Pancreas (tissue), 10 donors: ENCODE data around the gene PAFAH1B1. TPM values are rescaled to one million over a fixed set of nuclear protein-coding genes. Genes with fewer than 3 reads are reported as not detected.

Source experiments
- ATAC-seq, 4 donors: fragments of 200-7000 bp; cut with Tn5 transposase; one replicate each; pipeline versions ENCODE4 v1.8.0 to v1.9.1; 2020; ENCODE audit warnings: mild to moderate bottlenecking in 4 of 4, moderate library complexity in 4 of 4
- DNase-seq, 6 donors: peaks; one replicate each; pipeline ENCODE4 v3.0.0-alpha.2; 2020
- FAIRE-seq: peaks from 2 replicates; lab custom pipeline; 2012; peaks lifted over from hg19 to GRCh38; lab: Jason Lieb, UNC
- H3K27ac ChIP-seq, 4 donors: fragments of 200-600 bp; sonication (generic); 1 replicate in 3 of 4; 2 replicates in 1 of 4; pipeline versions ENCODE4 v1.5.0 to v1.8.0; 2020
- H3K27me3 ChIP-seq, 4 donors: fragments of 200-600 bp; one replicate each; pipeline ENCODE4 v1.8.0; 2021
- H3K36me3 ChIP-seq, 3 donors: fragments of 200-600 bp; sonication (generic) in 1 of 3; one replicate each; pipeline versions ENCODE4 v1.5.0 to v1.8.0; 2020 to 2021
- H3K4me1 ChIP-seq, 3 donors: fragments of 200-600 bp; one replicate each; pipeline ENCODE4 v1.8.0; 2021
- H3K4me3 ChIP-seq, 4 donors: fragments of 200-600 bp; sonication (generic) in 2 of 4; one replicate each; pipeline versions ENCODE4 v1.5.0 to v1.8.0; 2020 to 2021
- H3K9me3 ChIP-seq, 4 donors: fragments of 200-600 bp; one replicate each; pipeline ENCODE4 v1.8.0; 2021
- CTCF ChIP-seq, 4 donors: fragments of 200-600 bp; sonication (generic) in 3 of 4; IDR thresholded peaks; one replicate each; pipeline versions ENCODE4 v1.5.0 to v1.8.0; 2021; ENCODE audit warnings: antibody characterized with exemption in 4 of 4
- WGBS, 2 donors: extraction: QIAGEN DNeasy Blood & Tissue Kit; methylation state at CpG; one replicate each; pipeline ENCODE4 v1.1.7; 2013; 5-methylcytosine and 5-hydroxymethylcytosine counted together
- intact Hi-C, 3 donors: fragments of 100-400 bp; cut with DNase I; formaldehyde crosslinking; loops; one replicate each; pipeline versions ENCODE4 v1.11.1 to v1.14.2; 2022
- polyA plus RNA-seq, 2 donors: library from polyadenylated mRNA; stranded (reverse); fragments of 200-250 nt; gene quantifications; one replicate each; pipeline ENCODE4 v1.2.3, GENCODE V29; 2013
- total RNA-seq, 6 donors: library from RNA; stranded (reverse); fragmentation: NEBNext Ultra II Directional in 4 of 6; extraction: Animal tissue kit (Norgen Biotek cat#: 25700) in 4 of 6; gene quantifications; one replicate each; pipeline versions ENCODE4 v1.2.1 to v1.2.4, GENCODE V29; 2021 to 2023
- donor health status: healthy with polysubstance abuse.
- donor health status: DM: no; HTN: no; CAD: no; lungs with moderate emphysema.
- donor health status: DM: no; HTN: no; CAD: no.
- donor health status: control.
- donor health status: control.
- donor health status: Bipolar disorder and iron deficiency.
- donor health status: DM: yes; HTN: yes; CAD: no.
- donor health status: DM: no; HTN: no; CAD: no.
- donor health status: DM: no; HTN: no; CAD: no.
- donor health status: DM: yes; HTN: yes; CAD: no.

Gene PAFAH1B1
- total and polyA plus RNA-seq, 8 donors, result 17.3 to 66.1 (median 34.9) TPM

- Histone ChIP-seq H3K9me3 (no peaks in the 10 kb centered on the region), H3K36me3 (no peaks in the 10 kb centered on the region), H3K27ac (peak overlapping the region; percentile 74 to 92 (median 86)), H3K27me3 (no peaks in the 10 kb centered on the region), H3K4me3 (peak overlapping the region; percentile 72 to 99 (median 89)), H3K4me1 (peaks cover 11 to 26% (median 20%) of the 10 kb centered on the region in 3 donors)
- FAIRE-seq (no peak), DNase-seq (peak in 3 of 6 donors; percentile 37 to 55 (median 54)), ATAC-seq (no peak)
- intact Hi-C loops, result no loop called here
- WGBS, 2 donors, result 55 to 58% methylated on average over 36 of the region's 36 CpGs
- no peak for TF ChIP-seq CTCF (IDR thresholded peaks at IDR 0.05)
These were observed 119.0 kb downstream of the PAFAH1B1 start for GRCh38 chr17:2712300-2713043.

DNA sequence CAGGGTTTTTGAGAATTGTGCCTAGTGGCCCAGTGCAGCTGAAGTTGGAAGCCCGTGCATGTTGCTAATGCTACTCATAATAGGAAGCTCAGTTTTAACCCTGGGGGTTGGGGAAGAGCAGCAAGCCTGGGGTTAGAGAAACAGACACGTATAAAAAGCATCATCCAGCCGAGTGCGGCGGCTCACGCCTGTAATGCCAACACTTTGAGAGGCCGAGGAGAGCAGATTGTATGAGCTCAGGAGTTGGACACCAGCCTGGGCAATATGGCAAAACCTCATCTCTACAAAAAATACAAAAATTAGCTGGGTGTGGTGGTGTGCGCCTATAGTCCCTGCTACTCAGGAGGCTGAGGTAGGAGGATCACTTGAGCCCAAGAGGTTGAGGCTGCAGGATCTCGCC is 120.4 kb downstream of the PAFAH1B1 start:
- Histone ChIP-seq H3K36me3 (no peaks in the 10 kb centered on the region), H3K4me1 (peaks cover 0 to 12% (median 8%) of the 10 kb centered on the region in 3 donors), H3K4me3 (no peak overlapping the region), H3K9me3 (no peaks in the 10 kb centered on the region), H3K27me3 (no peaks in the 10 kb centered on the region), H3K27ac (no peak overlapping the region)
- DNase-seq (no peak), FAIRE-seq (no peak), ATAC-seq (no peak)
- intact Hi-C loops, result no loop called here
- TF ChIP-seq CTCF (IDR thresholded peaks at IDR 0.05), result no peak
- 90 to 91% methylated on average over 9 of the region's 9 CpGs for WGBS, 2 donors

DNA sequence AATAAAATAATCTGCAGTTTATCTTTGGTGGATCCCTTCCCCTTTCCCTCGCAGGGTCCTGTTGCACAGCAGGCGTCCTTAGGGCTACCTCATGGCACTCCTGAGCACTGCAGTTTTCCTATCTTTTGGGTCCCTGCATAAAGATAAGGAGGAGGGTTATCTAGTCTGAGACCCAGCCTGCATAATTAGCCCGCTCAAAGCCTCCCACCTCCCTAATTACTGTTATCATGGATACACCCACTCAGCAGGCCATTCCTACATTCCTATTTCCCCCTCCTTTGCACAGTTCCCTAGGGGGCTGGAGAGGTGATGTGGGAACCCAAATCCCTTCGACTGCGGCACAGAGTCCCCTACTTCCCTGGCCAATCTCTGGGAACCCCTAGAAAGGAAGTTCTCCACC is 123.2 kb downstream of the PAFAH1B1 start:
- Histone ChIP-seq H3K27me3 (no peaks in the 10 kb centered on the region), H3K27ac (no peak overlapping the region), H3K4me1 (peaks cover 0 to 6% (median 3%) of the 10 kb centered on the region in 3 donors), H3K36me3 (no peaks in the 10 kb centered on the region), H3K4me3 (no peak overlapping the region), H3K9me3 (no peaks in the 10 kb centered on the region)
- intact Hi-C loops, result no loop called here
- no peak for TF ChIP-seq CTCF (IDR thresholded peaks at IDR 0.05)
- WGBS, 2 donors, result 78 to 80% methylated on average over 5 of the region's 5 CpGs
- FAIRE-seq (no peak), DNase-seq (no peak), ATAC-seq (no peak)

GRCh38 chr17:2718150-2718938 is 124.9 kb downstream of the PAFAH1B1 start:
- DNase-seq (no peak), FAIRE-seq (no peak), ATAC-seq (no peak)
- intact Hi-C loops, result no loop called here
- Histone ChIP-seq H3K4me3 (no peak overlapping the region), H3K27ac (no peak overlapping the region), H3K36me3 (no peaks in the 10 kb centered on the region), H3K27me3 (no peaks in the 10 kb centered on the region), H3K9me3 (no peaks in the 10 kb centered on the region), H3K4me1 (no peaks in the 10 kb centered on the region)
- TF ChIP-seq CTCF (IDR thresholded peaks at IDR 0.05), result no peak
- 72 to 77% methylated on average over 13 of the region's 13 CpGs for WGBS, 2 donors
